PC-3 (cell line): ENCODE results near the gene CRY2. TPM values are rescaled to one million over a fixed set of nuclear protein-coding genes. Genes with fewer than 3 reads are reported as not detected.

ENCODE experiments used
- ATAC-seq: fragments of 200-7000 bp; cut with Tn5 transposase; 2 replicates; pipeline ENCODE4 v1.9.1; 2020; ENCODE audit warnings: mild to moderate bottlenecking, moderate library complexity
- BruUV-seq: library from RNA; stranded (reverse); fragments of 400-500 nt; replicated peaks from 2 replicates; lab custom pipeline; 2021; lab: Mats Ljungman, UMichigan
- CTCF ChIA-PET: fragments of 300-600 bp; sonication (Branson Sonifier 250); formaldehyde crosslinking; loops from one replicate; lab custom pipeline; 2022; ENCODE audit warnings: antibody characterized with exemption; lab: Charles Lee
- POLR2A ChIA-PET: fragments of 300-600 bp; sonication (Branson Sonifier 250); formaldehyde crosslinking; loops from one replicate; lab custom pipeline; 2022; ENCODE audit warnings: antibody characterized with exemption; ENCODE audit not compliant: unreplicated experiment; lab: Charles Lee
- DNase-seq: peaks from one replicate; pipeline ENCODE4 v3.0.0-alpha.2; 2015
- H2AFZ ChIP-seq: fragments of 300-600 bp; sonication (generic); 2 replicates; pipeline ENCODE4 v1.6.0; 2016; ENCODE audit warnings: antibody characterized with exemption, low read length
- H3F3A ChIP-seq: fragments of 300-600 bp; sonication (generic); one replicate; pipeline ENCODE4 v1.6.0; 2017; ENCODE audit warnings: antibody characterized with exemption, low read length, control low read depth, mild to moderate bottlenecking; ENCODE audit not compliant: unreplicated experiment
- H3K27ac ChIP-seq: fragments of 300-600 bp; sonication (generic); 2 replicates; pipeline ENCODE4 v1.5.1; 2016; ENCODE audit warnings: mild to moderate bottlenecking, low read length
- H3K27me3 ChIP-seq: fragments of 300-600 bp; sonication (generic); 2 replicates; pipeline ENCODE4 v1.6.1; 2016; ENCODE audit warnings: low read length, mixed read lengths
- H3K36me3 ChIP-seq: fragments of 300-600 bp; sonication (generic); 2 replicates; pipeline ENCODE4 v1.6.1; 2016; ENCODE audit warnings: low read depth, mixed run types, low read length, mixed read lengths
- H3K4me1 ChIP-seq: fragments of 300-600 bp; sonication (generic); 2 replicates; pipeline ENCODE4 v1.5.1; 2016; ENCODE audit warnings: low read length; ENCODE audit not compliant: insufficient read depth
- H3K4me2 ChIP-seq: fragments of 300-600 bp; sonication (generic); 2 replicates; pipeline ENCODE4 v1.6.0; 2016; ENCODE audit warnings: low read length
- H3K4me3 ChIP-seq: fragments of 300-600 bp; sonication (generic); 2 replicates; pipeline ENCODE4 v1.5.1; 2016; ENCODE audit warnings: mild to moderate bottlenecking, low read length, mixed read lengths
- H3K79me2 ChIP-seq: fragments of 300-600 bp; sonication (generic); 2 replicates; pipeline ENCODE4 v1.6.1; 2017; ENCODE audit warnings: low read length, mixed read lengths
- H3K9ac ChIP-seq: fragments of 300-600 bp; sonication (generic); 2 replicates; pipeline ENCODE4 v1.6.0; 2016; ENCODE audit warnings: mild to moderate bottlenecking, low read length
- H3K9me2 ChIP-seq: fragments of 300-600 bp; sonication (generic); replicated peaks from 2 replicates; pipeline ENCODE4 v1.6.1; 2016; ENCODE audit warnings: mixed run types, low read length, mixed read lengths
- H3K9me3 ChIP-seq: fragments of 300-600 bp; sonication (generic); 2 replicates; pipeline ENCODE4 v1.6.1; 2016; ENCODE audit warnings: low read length, mixed read lengths
- H4K20me1 ChIP-seq: fragments of 300-600 bp; sonication (generic); 2 replicates; pipeline ENCODE4 v1.6.1; 2016; ENCODE audit warnings: low read length, mixed read lengths
- CTCF ChIP-seq: fragments of 300-600 bp; sonication (generic); conservative IDR thresholded peaks from 2 replicates; pipeline ENCODE4 v1.5.1; 2017; ENCODE audit warnings: antibody characterized with exemption, low read depth, mild to moderate bottlenecking, low read length
- EZH2 ChIP-seq: fragments of 300-600 bp; sonication (generic); IDR thresholded peaks from one replicate; pipeline ENCODE4 v1.6.1; 2017; ENCODE audit warnings: antibody characterized with exemption, mild to moderate bottlenecking, low read length; ENCODE audit not compliant: unreplicated experiment
- EZH2phosphoT487 ChIP-seq: fragments of 300-600 bp; sonication (generic); IDR thresholded peaks from 2 replicates; pipeline ENCODE4 v1.6.1; 2018; ENCODE audit warnings: mild to moderate bottlenecking, antibody characterized with exemption, low read length, borderline replicate concordance
- intact Hi-C: fragments of 100-400 bp; cut with micrococcal nuclease; formaldehyde crosslinking; loops from 2 replicates; pipeline ENCODE4 v1.9.0; 2023
- total RNA-seq: library from RNA; depleted of rRNA; stranded (reverse); fragments of >200 nt; gene quantifications from 2 replicates; pipeline ENCODE4 v1.2.3, GENCODE V29; 2014

CRY2 gene
- total RNA-seq, 1 experiment from 2014 or later: 9.5 TPM

GRCh38 chr11:45913942-45914635 is 66.8 kb downstream of the CRY2 start:
- Histone ChIP-seq H3K27ac (no peak overlapping the region), H3K9me3 (no peaks in the 10 kb centered on the region), H3K27me3 (no peaks in the 10 kb centered on the region), H3K36me3 (no peaks in the 10 kb centered on the region; the same call in 1 of the 2 replicates), H3K9me2 (no peaks in the 10 kb centered on the region), H3K4me3 (no peak overlapping the region), H3K4me2 (no peak overlapping the region), H3F3A (no peaks in the 10 kb centered on the region), H4K20me1 (no peaks in the 10 kb centered on the region), H3K9ac (no peak overlapping the region), H2AFZ (no peak overlapping the region), H3K79me2 (peaks cover 14% of the 10 kb centered on the region), H3K4me1 (peaks cover 3% of the 10 kb centered on the region; the same call in 1 of the 2 replicates)
- ATAC-seq: no peak
- no peak for TF ChIP-seq EZH2
- TF ChIP-seq CTCF: no peak
- TF ChIP-seq EZH2phosphoT487: no peak
- intact Hi-C loops: no loop called here
- POLR2A ChIA-PET: no interaction called here
- BruUV-seq: no TSS peak
- CTCF ChIA-PET: no interaction called here
- DNase-seq: no peak

GRCh38 chr11:45915446-45915845 is 68.2 kb downstream of the CRY2 start:
- H4K20me1 ChIP-seq: no peaks in the 10 kb centered on the region
- H3K79me2 ChIP-seq: peaks cover 14% of the 10 kb centered on the region
- intact Hi-C loops: no loop called here
- CTCF ChIA-PET: no interaction called here
- DNase-seq: no peak
- H2AFZ ChIP-seq: no peak overlapping the region
- no peak overlapping the region for H3K4me2 ChIP-seq
- peaks cover 3% of the 10 kb centered on the region; the same call in 1 of the 2 replicates for H3K4me1 ChIP-seq
- ATAC-seq: no peak
- POLR2A ChIA-PET: interaction anchor here (0.5 kb wide), 1 partner anchor 68 kb away, joined by 3 read pairs; the partner anchor contains the start of gene CRY2
- no peak for TF ChIP-seq EZH2
- TF ChIP-seq EZH2phosphoT487: no peak
- TF ChIP-seq CTCF: no peak
- no peaks in the 10 kb centered on the region for H3K9me2 ChIP-seq
- H3K27me3 ChIP-seq: no peaks in the 10 kb centered on the region
- H3K9ac ChIP-seq: no peak overlapping the region
- H3K9me3 ChIP-seq: no peaks in the 10 kb centered on the region
- no peak overlapping the region for H3K27ac ChIP-seq
- no peak overlapping the region for H3K4me3 ChIP-seq
- no peaks in the 10 kb centered on the region for H3F3A ChIP-seq
- no TSS peak for BruUV-seq
- no peaks in the 10 kb centered on the region; the same call in 1 of the 2 replicates for H3K36me3 ChIP-seq

- Histone ChIP-seq H3K9me3 (no peaks in the 10 kb centered on the region), H3K9ac (peak overlapping the region; percentile 82), H2AFZ (peak overlapping the region; percentile 94), H3K9me2 (no peaks in the 10 kb centered on the region), H3K4me3 (peak overlapping the region; percentile 96), H3K27me3 (no peaks in the 10 kb centered on the region), H3F3A (no peaks in the 10 kb centered on the region), H3K36me3 (no peaks in the 10 kb centered on the region; the same call in 1 of the 2 replicates), H3K27ac (peak overlapping the region; percentile 69), H3K4me1 (peaks cover 3% of the 10 kb centered on the region; the same call in 1 of the 2 replicates), H3K79me2 (peaks cover 14% of the 10 kb centered on the region), H4K20me1 (no peaks in the 10 kb centered on the region), H3K4me2 (peak overlapping the region; percentile 98)
- ChIA-PET POLR2A (no interaction called here), CTCF (interaction anchor here (0.5 kb wide), 1 partner anchor 1537 kb away, joined by 9 read pairs; no protein-coding TSS in a partner anchor)
- intact Hi-C loops: no loop called here
- BruUV-seq: no TSS peak
- no peak for DNase-seq
- no peak for ATAC-seq
- TF ChIP-seq EZH2phosphoT487 (no peak), CTCF (no peak), EZH2 (no peak)
These were observed 70.0 kb downstream of the CRY2 start for GRCh38 chr11:45917286-45917622.
